ENCODE data around the gene GDF10.

Gene GDF10

DNA sequence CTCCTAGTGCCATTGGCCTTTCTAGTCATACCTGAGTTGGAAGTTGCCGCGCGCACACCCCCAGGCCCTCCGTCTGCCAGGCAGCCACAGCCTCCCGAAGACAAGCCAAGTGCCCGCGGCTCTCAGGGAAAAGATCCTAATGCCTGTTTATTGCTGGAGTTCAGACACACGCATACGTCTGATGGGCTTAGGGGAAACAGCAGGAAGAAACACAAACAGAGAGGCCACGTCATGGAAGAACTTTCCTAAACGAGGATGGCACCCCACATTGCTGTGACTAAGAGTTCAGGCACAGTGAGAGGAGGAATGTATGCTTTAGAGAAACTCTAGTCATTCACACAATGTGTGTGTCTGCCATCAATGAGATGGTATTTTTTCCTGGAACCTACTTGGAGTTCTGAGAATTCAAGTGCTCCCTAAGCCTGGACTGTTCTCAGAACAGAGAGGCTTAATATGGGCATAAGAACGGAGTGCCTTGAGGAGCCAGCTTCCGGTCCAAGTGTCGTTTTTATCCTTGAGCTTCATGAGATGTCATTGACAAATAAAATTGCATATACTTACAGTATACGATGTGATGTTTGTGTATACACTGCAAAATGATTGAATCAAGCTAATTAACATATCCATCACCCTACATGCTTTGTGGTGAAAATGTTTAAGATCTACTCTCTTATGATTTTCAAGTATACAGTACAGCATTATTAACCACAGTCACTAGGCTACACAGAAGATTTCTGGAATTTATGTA is 36.6 kb downstream of the GDF10 start:
- ATAC-seq (no peak), DNase-seq (no peak)
- H3K36me3 Mint-ChIP-seq (ENCODE audit: low read depth): no peaks in the 10 kb centered on the region
- no peak overlapping the region for H3K4me3 Mint-ChIP-seq
- no peaks in the 10 kb centered on the region for H3K4me1 Mint-ChIP-seq
- peaks cover 13% of the 10 kb centered on the region for H3K27me3 Mint-ChIP-seq
- no peaks in the 10 kb centered on the region for H3K9me3 Mint-ChIP-seq
- H3K27ac Mint-ChIP-seq: no peak overlapping the region

DNA sequence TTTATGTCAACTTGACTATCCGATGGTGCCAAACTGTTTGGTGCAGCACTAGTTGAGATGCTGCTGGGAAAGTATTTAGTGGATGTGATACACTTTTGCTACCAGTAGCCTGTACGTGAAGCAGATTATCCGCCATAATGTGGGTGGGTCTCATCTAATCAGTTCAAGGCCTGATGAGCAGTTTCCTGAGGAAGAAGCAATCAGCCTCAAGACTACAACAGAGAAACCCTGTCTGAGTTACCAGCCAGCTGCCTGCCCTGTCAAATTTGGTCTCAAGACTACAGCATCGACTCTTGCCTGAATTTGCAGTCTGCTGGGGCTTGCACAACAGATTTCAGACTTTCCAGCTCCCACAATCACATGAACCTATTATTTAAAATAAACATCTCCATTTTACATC is 37.3 kb downstream of the GDF10 start:
- ATAC-seq: no peak
- Mint-ChIP-seq H3K4me1 (no peaks in the 10 kb centered on the region), H3K4me3 (no peak overlapping the region), H3K9me3 (no peaks in the 10 kb centered on the region), H3K27ac (no peak overlapping the region), H3K27me3 (peaks cover 13% of the 10 kb centered on the region), H3K36me3 (ENCODE audit: low read depth) (no peaks in the 10 kb centered on the region)
- DNase-seq: no peak

DNA sequence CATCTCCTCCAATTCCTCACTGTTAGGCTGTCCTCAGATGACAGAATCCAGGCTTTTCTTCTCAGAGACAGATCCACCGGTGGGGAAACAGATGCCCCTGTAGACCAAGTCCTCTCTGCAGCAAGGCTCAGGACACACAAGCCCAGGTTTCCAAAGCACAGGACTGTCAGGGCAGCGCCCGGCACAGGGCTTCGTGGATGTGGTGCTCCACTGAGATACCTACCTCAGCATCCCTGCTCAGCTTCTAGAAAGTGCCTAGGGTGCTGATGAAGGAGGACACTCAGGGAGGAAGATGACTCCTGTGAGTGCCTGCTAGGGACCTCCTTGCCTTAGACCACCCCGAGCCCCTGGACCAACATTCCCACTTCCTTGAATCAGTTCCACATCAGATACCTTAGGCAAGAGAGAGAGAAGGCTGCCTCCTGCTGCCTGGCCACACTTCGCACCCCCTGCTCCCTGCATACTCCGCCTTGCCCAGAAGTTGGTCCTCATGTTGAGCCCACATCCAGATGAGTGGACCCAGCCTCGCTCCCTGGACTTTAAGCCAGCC is 39.3 kb downstream of the GDF10 start:
- ATAC-seq (no peak), DNase-seq (no peak)
- H3K36me3 Mint-ChIP-seq (ENCODE audit: low read depth): no peaks in the 10 kb centered on the region
- no peaks in the 10 kb centered on the region for H3K9me3 Mint-ChIP-seq
- no peak overlapping the region for H3K4me3 Mint-ChIP-seq
- H3K27ac Mint-ChIP-seq: no peak overlapping the region
- peaks cover 10% of the 10 kb centered on the region for H3K27me3 Mint-ChIP-seq
- H3K4me1 Mint-ChIP-seq: no peaks in the 10 kb centered on the region

DNA sequence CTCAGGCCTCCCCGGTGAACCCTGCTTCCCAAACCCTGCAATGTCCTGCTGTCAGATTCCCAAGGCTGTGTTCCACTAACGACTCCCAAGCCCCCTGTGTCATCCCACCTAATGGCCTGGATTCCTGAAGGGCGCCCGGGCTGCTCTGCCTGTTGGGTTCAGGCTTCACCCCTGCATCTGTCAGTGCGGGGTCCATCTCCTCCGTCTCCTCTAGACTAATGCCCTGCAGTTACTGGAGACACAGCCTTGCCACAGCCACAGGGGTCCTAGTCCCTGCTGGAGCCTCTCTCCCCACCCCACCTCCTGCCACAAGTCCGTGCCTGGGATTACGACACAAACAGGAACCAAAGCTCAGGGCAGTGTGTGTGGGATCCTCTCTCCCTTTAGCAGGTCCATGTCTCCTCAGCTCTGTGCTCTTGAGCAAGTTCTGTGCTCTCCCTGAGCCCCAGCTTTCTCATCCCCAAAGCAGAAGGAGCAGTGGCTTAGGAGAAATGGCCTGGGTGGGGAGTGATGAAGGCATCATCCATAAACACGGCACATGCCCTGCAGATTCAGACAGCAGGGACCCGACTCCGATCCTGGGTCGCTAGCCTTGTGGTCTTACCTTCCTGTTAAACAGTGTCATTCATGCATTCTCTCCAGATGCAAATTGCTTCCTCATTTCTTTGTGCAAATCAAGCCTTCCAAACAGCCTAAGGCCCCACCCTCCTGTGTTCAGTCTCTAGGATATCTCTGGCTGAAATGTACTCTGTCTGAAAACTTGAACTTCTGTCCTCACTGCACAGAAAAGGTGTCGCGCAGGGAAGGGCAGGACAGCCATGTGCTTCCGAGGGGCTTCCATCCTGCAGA is 40.0 kb downstream of the GDF10 start:
- Mint-ChIP-seq H3K4me1 (no peaks in the 10 kb centered on the region), H3K9me3 (no peaks in the 10 kb centered on the region), H3K27ac (no peak overlapping the region), H3K27me3 (peaks cover 10% of the 10 kb centered on the region), H3K36me3 (ENCODE audit: low read depth) (no peaks in the 10 kb centered on the region), H3K4me3 (no peak overlapping the region)
- ATAC-seq (no peak), DNase-seq (no peak)

DNA sequence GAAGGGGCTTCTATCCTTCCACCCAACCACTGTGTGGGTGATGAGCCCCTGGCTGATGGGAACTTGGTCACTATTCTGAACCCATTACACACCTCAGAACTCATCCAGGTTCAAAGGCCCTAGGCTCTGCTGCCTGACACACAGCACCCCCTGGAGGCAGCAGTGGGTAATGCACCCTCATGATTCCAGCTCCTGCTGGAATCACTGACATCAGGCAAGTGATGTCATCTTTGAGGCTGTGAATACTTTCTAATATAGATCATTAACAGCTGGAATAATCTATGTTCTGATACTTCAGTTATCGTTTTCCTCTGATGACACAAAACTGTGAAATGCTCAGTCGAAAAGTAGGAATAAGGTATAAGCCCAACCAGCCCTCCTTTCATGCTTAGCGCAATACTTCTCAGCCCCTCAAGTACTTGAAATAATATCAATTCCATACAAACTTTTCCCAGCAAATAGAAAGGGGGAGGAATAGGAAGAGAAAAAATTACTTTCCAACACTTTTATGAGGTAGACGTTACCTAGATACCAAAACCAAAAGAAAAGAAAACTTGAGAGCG is 40.7 kb downstream of the GDF10 start:
- H3K36me3 Mint-ChIP-seq (ENCODE audit: low read depth): no peaks in the 10 kb centered on the region
- no peaks in the 10 kb centered on the region for H3K9me3 Mint-ChIP-seq

DNA sequence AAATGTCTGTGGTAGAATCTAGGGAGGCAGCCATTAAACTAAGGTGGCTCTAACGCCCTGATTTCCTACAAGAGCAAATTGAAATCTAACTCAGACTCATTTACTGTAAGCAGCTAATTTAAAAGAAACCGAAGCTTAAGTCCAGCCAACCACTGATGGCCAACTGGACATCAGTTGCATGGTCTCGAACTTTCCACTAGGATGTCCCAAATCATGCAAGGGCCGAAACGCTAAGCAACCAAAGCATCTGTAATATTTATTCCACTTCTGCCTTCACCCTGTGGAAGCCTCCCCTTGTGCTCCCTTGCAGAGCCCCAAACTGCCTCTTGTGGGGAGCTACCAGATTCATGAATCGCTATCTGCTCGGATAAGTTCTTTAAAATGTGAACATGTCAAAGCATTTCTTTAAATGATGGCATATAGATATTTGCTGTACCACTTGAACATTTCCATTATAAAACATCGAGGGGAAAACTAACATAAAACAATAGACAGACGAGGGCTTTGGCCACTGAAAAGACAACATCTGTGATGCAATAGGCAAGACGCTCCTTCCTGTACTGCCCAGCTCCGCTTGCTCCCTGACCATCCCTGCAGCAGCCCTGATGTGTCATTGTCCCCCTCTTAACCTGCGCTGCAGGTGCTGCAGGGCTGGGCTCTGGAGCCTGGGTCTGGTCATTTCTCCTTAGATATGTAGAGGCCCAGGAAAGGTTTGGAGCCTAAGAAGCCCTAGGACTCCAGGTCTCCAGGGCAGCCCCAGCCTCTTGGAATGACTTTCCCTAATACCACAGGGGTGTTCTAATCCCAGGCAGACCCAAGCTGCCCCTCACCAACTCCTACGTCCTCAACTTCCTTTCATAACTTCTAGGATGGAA is 45.2 kb downstream of the GDF10 start:
- DNase-seq (no peak), ATAC-seq (no peak)
- H3K9me3 Mint-ChIP-seq: no peaks in the 10 kb centered on the region
- H3K27ac Mint-ChIP-seq: no peak overlapping the region
- H3K36me3 Mint-ChIP-seq (ENCODE audit: low read depth): no peaks in the 10 kb centered on the region
- peaks cover 2% of the 10 kb centered on the region for H3K27me3 Mint-ChIP-seq
- H3K4me3 Mint-ChIP-seq: no peak overlapping the region
- H3K4me1 Mint-ChIP-seq: no peaks in the 10 kb centered on the region

More for the DNA sequence above, 40.7 kb downstream of the GDF10 start:
- peaks cover 10% of the 10 kb centered on the region for H3K27me3 Mint-ChIP-seq
- H3K4me1 Mint-ChIP-seq: no peaks in the 10 kb centered on the region
- DNase-seq (peak; percentile 76), ATAC-seq (peak; percentile 40)
- H3K4me3 Mint-ChIP-seq: no peak overlapping the region
- no peak overlapping the region for H3K27ac Mint-ChIP-seq

DNA sequence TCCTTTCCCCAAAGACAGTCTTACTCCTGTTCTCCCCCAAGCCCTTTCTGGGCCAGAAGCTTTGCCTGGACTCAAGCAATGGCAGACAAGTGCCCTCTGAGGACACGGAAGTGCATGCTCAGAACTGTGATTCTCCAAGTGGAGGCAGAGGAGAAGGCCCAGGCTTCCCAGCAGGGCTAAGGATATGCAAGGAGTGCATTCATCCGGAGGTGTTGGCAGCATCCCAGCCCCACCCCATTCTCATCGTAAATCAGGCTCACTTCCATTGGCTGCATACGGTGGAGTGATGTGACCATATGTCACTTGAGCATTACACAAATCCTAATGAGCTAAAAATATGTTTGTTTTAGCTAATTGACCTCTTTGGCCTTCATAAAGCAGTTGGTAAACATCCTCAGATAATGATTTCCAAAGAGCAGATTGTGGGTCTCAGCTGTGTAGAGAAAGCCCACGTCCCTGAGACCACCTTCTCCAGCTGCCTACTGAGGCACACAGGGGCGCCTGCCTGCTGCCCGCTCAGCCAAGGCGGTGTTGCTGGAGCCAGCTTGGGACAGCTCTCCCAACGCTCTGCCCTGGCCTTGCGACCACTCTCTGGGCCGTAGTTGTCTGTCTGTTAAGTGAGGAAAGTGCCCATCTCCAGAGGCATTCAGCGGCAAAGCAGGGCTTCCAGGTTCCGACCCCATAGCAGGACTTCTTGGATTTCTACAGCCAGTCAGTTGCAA is 46.7 kb downstream of the GDF10 start:
- no peak for DNase-seq
- no peak for ATAC-seq

DNA sequence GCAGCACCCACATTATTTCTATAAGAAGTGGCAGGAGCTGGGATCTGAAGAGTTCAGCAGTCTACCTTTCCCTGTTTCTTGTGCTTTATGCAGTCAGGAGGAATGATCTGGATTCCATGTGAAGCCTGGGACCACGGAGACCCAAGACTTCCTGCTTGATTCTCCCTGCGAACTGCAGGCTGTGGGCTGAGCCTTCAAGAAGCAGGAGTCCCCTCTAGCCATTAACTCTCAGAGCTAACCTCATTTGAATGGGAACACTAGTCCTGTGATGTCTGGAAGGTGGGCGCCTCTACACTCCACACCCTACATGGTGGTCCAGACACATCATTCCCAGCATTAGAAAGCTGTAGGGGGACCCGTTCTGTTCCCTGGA is 47.3 kb downstream of the GDF10 start:
- ATAC-seq (no peak), DNase-seq (no peak)
- no peak overlapping the region for H3K4me3 Mint-ChIP-seq
- no peak overlapping the region for H3K27ac Mint-ChIP-seq
- no peaks in the 10 kb centered on the region for H3K27me3 Mint-ChIP-seq
- H3K9me3 Mint-ChIP-seq: no peaks in the 10 kb centered on the region
- H3K4me1 Mint-ChIP-seq: no peaks in the 10 kb centered on the region
- H3K36me3 Mint-ChIP-seq (ENCODE audit: low read depth): no peaks in the 10 kb centered on the region

More for the DNA sequence above, 46.7 kb downstream of the GDF10 start:
- Mint-ChIP-seq H3K4me3 (no peak overlapping the region), H3K27ac (no peak overlapping the region), H3K9me3 (no peaks in the 10 kb centered on the region), H3K36me3 (ENCODE audit: low read depth) (no peaks in the 10 kb centered on the region), H3K4me1 (no peaks in the 10 kb centered on the region), H3K27me3 (no peaks in the 10 kb centered on the region)

DNA sequence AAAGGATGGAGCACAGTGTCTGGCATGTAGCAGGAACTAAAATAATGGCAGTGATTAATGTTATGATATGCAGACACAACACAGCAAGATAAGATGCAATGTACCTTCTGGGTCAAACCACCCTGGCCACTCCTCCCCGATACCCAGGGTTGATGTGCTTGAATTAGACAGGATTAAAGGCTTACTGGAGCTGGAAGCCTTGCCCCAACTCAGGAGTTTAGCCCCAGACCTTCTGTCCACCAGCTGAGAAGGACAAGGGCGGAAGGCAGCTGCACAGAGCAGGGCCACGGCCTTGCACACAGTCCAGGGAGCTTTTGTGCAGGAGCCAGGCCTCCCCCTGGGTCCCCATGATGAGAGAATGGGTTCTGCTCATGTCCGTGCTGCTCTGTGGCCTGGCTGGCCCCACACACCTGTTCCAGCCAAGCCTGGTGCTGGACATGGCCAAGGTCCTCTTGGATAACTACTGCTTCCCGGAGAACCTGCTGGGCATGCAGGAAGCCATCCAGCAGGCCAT is 48.2 kb downstream of the GDF10 start, which contains the start of gene RBP3:
RBP3 (plus strand) TSS at position 226 of the 514 bp plus-strand sequence; CDS start at position 348, 122 bp downstream.
- Mint-ChIP-seq H3K4me3 (no peak within 1 kb of the TSS), H3K27me3 (no peaks in the 10 kb centered on the region), H3K4me1 (no peaks in the 10 kb centered on the region), H3K9me3 (no peaks in the 10 kb centered on the region), H3K36me3 (ENCODE audit: low read depth) (no peaks in the 10 kb centered on the region), H3K27ac (no peak within 1 kb of the TSS)
- no peak for ATAC-seq
- DNase-seq: no peak

DNA sequence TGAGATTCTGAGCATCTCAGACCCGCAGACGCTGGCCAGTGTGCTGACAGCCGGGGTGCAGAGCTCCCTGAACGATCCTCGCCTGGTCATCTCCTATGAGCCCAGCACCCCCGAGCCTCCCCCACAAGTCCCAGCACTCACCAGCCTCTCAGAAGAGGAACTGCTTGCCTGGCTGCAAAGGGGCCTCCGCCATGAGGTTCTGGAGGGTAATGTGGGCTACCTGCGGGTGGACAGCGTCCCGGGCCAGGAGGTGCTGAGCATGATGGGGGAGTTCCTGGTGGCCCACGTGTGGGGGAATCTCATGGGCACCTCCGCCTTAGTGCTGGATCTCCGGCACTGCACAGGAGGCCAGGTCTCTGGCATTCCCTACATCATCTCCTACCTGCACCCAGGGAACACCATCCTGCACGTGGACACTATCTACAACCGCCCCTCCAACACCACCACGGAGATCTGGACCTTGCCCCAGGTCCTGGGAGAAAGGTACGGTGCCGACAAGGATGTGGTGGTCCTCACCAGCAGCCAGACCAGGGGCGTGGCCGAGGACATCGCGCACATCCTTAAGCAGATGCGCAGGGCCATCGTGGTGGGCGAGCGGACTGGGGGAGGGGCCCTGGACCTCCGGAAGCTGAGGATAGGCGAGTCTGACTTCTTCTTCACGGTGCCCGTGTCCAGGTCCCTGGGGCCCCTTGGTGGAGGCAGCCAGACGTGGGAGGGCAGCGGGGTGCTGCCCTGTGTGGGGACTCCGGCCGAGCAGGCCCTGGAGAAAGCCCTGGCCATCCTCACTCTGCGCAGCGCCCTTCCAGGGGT is 48.9 kb downstream of the GDF10 start:
- H3K4me3 Mint-ChIP-seq: no peak overlapping the region
- H3K36me3 Mint-ChIP-seq (ENCODE audit: low read depth): no peaks in the 10 kb centered on the region
- H3K27me3 Mint-ChIP-seq: no peaks in the 10 kb centered on the region
- no peak for ATAC-seq
- no peaks in the 10 kb centered on the region for H3K9me3 Mint-ChIP-seq
- no peak for DNase-seq
- no peaks in the 10 kb centered on the region for H3K4me1 Mint-ChIP-seq
- H3K27ac Mint-ChIP-seq: no peak overlapping the region

DNA sequence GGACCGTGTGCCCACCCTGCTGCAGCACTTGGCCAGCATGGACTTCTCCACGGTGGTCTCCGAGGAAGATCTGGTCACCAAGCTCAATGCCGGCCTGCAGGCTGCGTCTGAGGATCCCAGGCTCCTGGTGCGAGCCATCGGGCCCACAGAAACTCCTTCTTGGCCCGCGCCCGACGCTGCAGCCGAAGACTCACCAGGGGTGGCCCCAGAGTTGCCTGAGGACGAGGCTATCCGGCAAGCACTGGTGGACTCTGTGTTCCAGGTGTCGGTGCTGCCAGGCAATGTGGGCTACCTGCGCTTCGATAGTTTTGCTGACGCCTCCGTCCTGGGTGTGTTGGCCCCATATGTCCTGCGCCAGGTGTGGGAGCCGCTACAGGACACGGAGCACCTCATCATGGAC is 49.5 kb downstream of the GDF10 start:
- no peak overlapping the region for H3K4me3 Mint-ChIP-seq
- H3K9me3 Mint-ChIP-seq: no peaks in the 10 kb centered on the region
- no peak overlapping the region for H3K27ac Mint-ChIP-seq
- ATAC-seq: no peak
- H3K36me3 Mint-ChIP-seq (ENCODE audit: low read depth): no peaks in the 10 kb centered on the region
- DNase-seq: no peak
- no peaks in the 10 kb centered on the region for H3K27me3 Mint-ChIP-seq
- no peaks in the 10 kb centered on the region for H3K4me1 Mint-ChIP-seq

DNA sequence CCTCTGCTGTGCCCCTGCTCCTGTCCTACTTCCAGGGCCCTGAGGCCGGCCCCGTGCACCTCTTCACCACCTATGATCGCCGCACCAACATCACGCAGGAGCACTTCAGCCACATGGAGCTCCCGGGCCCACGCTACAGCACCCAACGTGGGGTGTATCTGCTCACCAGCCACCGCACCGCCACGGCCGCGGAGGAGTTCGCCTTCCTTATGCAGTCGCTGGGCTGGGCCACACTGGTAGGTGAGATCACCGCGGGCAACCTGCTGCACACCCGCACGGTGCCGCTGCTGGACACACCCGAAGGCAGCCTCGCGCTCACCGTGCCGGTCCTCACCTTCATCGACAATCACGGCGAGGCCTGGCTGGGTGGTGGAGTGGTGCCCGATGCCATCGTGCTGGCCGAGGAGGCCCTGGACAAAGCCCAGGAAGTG is 50.0 kb downstream of the GDF10 start:
- DNase-seq (no peak), ATAC-seq (no peak)
- H3K9me3 Mint-ChIP-seq: no peaks in the 10 kb centered on the region
- no peak overlapping the region for H3K27ac Mint-ChIP-seq
- H3K4me1 Mint-ChIP-seq: no peaks in the 10 kb centered on the region
- no peaks in the 10 kb centered on the region for H3K36me3 Mint-ChIP-seq (ENCODE audit: low read depth)
- no peak overlapping the region for H3K4me3 Mint-ChIP-seq
- no peaks in the 10 kb centered on the region for H3K27me3 Mint-ChIP-seq

Measured in activated naive CD8-positive, alpha-beta T cell treated with anti-CD3 and anti-CD28 coated beads, Interleukin-2, amount 50 U/mL, for 24 hours (primary cell).